ENCODE results near the gene ZNF662. TPM values are rescaled to one million over a fixed set of nuclear protein-coding genes. Genes with fewer than 3 reads are reported as not detected.

The ZNF662 gene
- total and polyA plus RNA-seq, 3 donors from 2014 or later: 11.2 to 23.5 (median 19.2) TPM

Other genes starting within 250 kb of the ZNF662 start
- gene KLHL40, start 220.6 kb upstream of the ZNF662 start, total RNA-seq: 1 to 10 TPM in 1 of 2 donors, under 1 TPM in 1; 0.62 to 3.1 TPM
- 3.2 TPM for gene KLHL40, start 220.6 kb upstream of the ZNF662 start, polyA plus RNA-seq (ENCODE audit: insufficient read depth, low read depth, low replicate concordance)
- 1 to 10 TPM; 6.4 to 7.2 TPM for gene HHATL, start 203.3 kb upstream of the ZNF662 start, total RNA-seq
- 6.1 TPM for gene HHATL, start 203.3 kb upstream of the ZNF662 start, polyA plus RNA-seq (ENCODE audit: insufficient read depth, low read depth, low replicate concordance)
- 10 to 100 TPM in 1 of 2 donors, 1 to 10 TPM in 1; 6.5 to 12.5 TPM for gene CCDC13, start 132.9 kb upstream of the ZNF662 start, total RNA-seq
- gene CCDC13, start 132.9 kb upstream of the ZNF662 start, polyA plus RNA-seq (ENCODE audit: insufficient read depth, low read depth, low replicate concordance): 23.0 TPM
- 100 to 1,000 TPM in 1 of 2 donors, 10 to 100 TPM in 1; 95.6 to 110 TPM for gene HIGD1A, start 101.7 kb upstream of the ZNF662 start, total RNA-seq
- 133 TPM for gene HIGD1A, start 101.7 kb upstream of the ZNF662 start, polyA plus RNA-seq (ENCODE audit: insufficient read depth, low read depth, low replicate concordance)
- gene ACKR2, start 96.7 kb upstream of the ZNF662 start, total RNA-seq: 1 to 10 TPM; 3.4 to 7.8 TPM
- gene ACKR2, start 96.7 kb upstream of the ZNF662 start, polyA plus RNA-seq (ENCODE audit: insufficient read depth, low read depth, low replicate concordance): 2.7 TPM
- not detected for gene CYP8B1, start 30.3 kb upstream of the ZNF662 start, total RNA-seq
- not detected for gene CYP8B1, start 30.3 kb upstream of the ZNF662 start, polyA plus RNA-seq (ENCODE audit: insufficient read depth, low read depth, low replicate concordance)
- 10 to 100 TPM; 18.7 to 22.2 TPM for gene GASK1A, start 73.2 kb downstream of the ZNF662 start, total RNA-seq
- gene GASK1A, start 73.2 kb downstream of the ZNF662 start, polyA plus RNA-seq (ENCODE audit: insufficient read depth, low read depth, low replicate concordance): 6.2 TPM
- 10 to 100 TPM; 33.2 to 45.7 TPM for gene POMGNT2, start 199.9 kb downstream of the ZNF662 start, total RNA-seq
- 38.6 TPM for gene POMGNT2, start 199.9 kb downstream of the ZNF662 start, polyA plus RNA-seq (ENCODE audit: insufficient read depth, low read depth, low replicate concordance)

Measured in testis (tissue), 3 donors.